Rectal smooth muscle tissue (tissue), 1 donor: ENCODE results near the gene HOOK1.

Experiments used
- H3K27ac ChIP-seq: one replicate; pipeline ENCODE4 v1.7.0; 2013; ENCODE audit warnings: low read depth, low read length, inconsistent platforms
- H3K27me3 ChIP-seq: one replicate; pipeline ENCODE4 v1.7.0; 2013; ENCODE audit warnings: low read length; ENCODE audit not compliant: control insufficient read depth, insufficient read depth
- H3K36me3 ChIP-seq: one replicate; pipeline ENCODE4 v1.7.0; 2013; ENCODE audit warnings: low read length; ENCODE audit not compliant: control insufficient read depth, insufficient read depth
- H3K4me1 ChIP-seq: one replicate; pipeline ENCODE4 v1.7.0; 2013; ENCODE audit warnings: low read length; ENCODE audit not compliant: control insufficient read depth, insufficient read depth
- H3K4me3 ChIP-seq: one replicate; pipeline ENCODE4 v1.7.0; 2013; ENCODE audit warnings: low read length
- H3K9ac ChIP-seq: one replicate; pipeline ENCODE4 v1.7.0; 2013; ENCODE audit warnings: low read length

Gene HOOK1

GRCh38 chr1:59798600-59798999 lies 16.1 kb upstream of the HOOK1 start:
- no peaks in the 10 kb centered on the region for H3K36me3 ChIP-seq
- H3K27ac ChIP-seq = no peak overlapping the region
- no peaks in the 10 kb centered on the region for H3K27me3 ChIP-seq
- no peak overlapping the region for H3K4me3 ChIP-seq
- no peak overlapping the region for H3K9ac ChIP-seq
- no peaks in the 10 kb centered on the region for H3K4me1 ChIP-seq

GRCh38 chr1:59803458-59804038 lies 11.2 kb upstream of the HOOK1 start:
- no peaks in the 10 kb centered on the region for H3K27me3 ChIP-seq
- H3K9ac ChIP-seq = no peak overlapping the region
- no peaks in the 10 kb centered on the region for H3K36me3 ChIP-seq
- no peak overlapping the region for H3K4me3 ChIP-seq
- H3K4me1 ChIP-seq = no peaks in the 10 kb centered on the region
- H3K27ac ChIP-seq = no peak overlapping the region

GRCh38 chr1:59804301-59804700 lies 10.4 kb upstream of the HOOK1 start:
- H3K27me3 ChIP-seq = no peaks in the 10 kb centered on the region
- no peak overlapping the region for H3K4me3 ChIP-seq
- H3K4me1 ChIP-seq = no peaks in the 10 kb centered on the region
- no peak overlapping the region for H3K27ac ChIP-seq
- no peaks in the 10 kb centered on the region for H3K36me3 ChIP-seq
- H3K9ac ChIP-seq = no peak overlapping the region

- Histone ChIP-seq H3K4me1 (no peaks in the 10 kb centered on the region), H3K9ac (no peak overlapping the region)
Measured at GRCh38 chr1:59805554-59805953, 9.2 kb upstream of the HOOK1 start.

GRCh38 chr1:59814180-59814900 lies 409 bp upstream of the HOOK1 start:
- Histone ChIP-seq H3K4me1 (no peaks in the 10 kb centered on the region), H3K27ac (no peak overlapping the region), H3K4me3 (peak overlapping the region; percentile 56), H3K9ac (no peak overlapping the region), H3K36me3 (no peaks in the 10 kb centered on the region), H3K27me3 (peaks cover 8% of the 10 kb centered on the region)

More at GRCh38 chr1:59805554-59805953, 9.2 kb upstream of the HOOK1 start:
- H3K4me3 ChIP-seq = no peak overlapping the region
- no peak overlapping the region for H3K27ac ChIP-seq
- no peaks in the 10 kb centered on the region for H3K36me3 ChIP-seq
- no peaks in the 10 kb centered on the region for H3K27me3 ChIP-seq

- no peak overlapping the region for H3K4me3 ChIP-seq
- H3K9ac ChIP-seq = no peak overlapping the region
- no peaks in the 10 kb centered on the region for H3K4me1 ChIP-seq
- H3K36me3 ChIP-seq = no peaks in the 10 kb centered on the region
- peaks cover 8% of the 10 kb centered on the region for H3K27me3 ChIP-seq
- H3K27ac ChIP-seq = no peak overlapping the region
Measured at GRCh38 chr1:59815892-59816291, 1.1 kb downstream of the HOOK1 start.

GRCh38 chr1:59816318-59816878 lies 1.6 kb downstream of the HOOK1 start:
- H3K27ac ChIP-seq = no peak overlapping the region
- H3K4me3 ChIP-seq = no peak overlapping the region
- H3K27me3 ChIP-seq = peaks cover 8% of the 10 kb centered on the region
- no peaks in the 10 kb centered on the region for H3K36me3 ChIP-seq
- no peaks in the 10 kb centered on the region for H3K4me1 ChIP-seq
- H3K9ac ChIP-seq = no peak overlapping the region

GRCh38 chr1:59819566-59820438 lies 5.1 kb downstream of the HOOK1 start:
- Histone ChIP-seq H3K4me1 (no peaks in the 10 kb centered on the region), H3K27me3 (peaks cover 8% of the 10 kb centered on the region), H3K4me3 (no peak overlapping the region), H3K9ac (no peak overlapping the region), H3K36me3 (no peaks in the 10 kb centered on the region), H3K27ac (no peak overlapping the region)

GRCh38 chr1:59827055-59827643 lies 12.4 kb downstream of the HOOK1 start:
- Histone ChIP-seq H3K36me3 (no peaks in the 10 kb centered on the region), H3K9ac (no peak overlapping the region), H3K27ac (no peak overlapping the region), H3K4me3 (no peak overlapping the region), H3K4me1 (no peaks in the 10 kb centered on the region), H3K27me3 (no peaks in the 10 kb centered on the region)

- no peaks in the 10 kb centered on the region for H3K4me1 ChIP-seq
- H3K36me3 ChIP-seq = no peaks in the 10 kb centered on the region
- no peak overlapping the region for H3K27ac ChIP-seq
Measured at GRCh38 chr1:59828160-59828559, 13.4 kb downstream of the HOOK1 start.

GRCh38 chr1:59831529-59831928 lies 16.8 kb downstream of the HOOK1 start:
- H3K9ac ChIP-seq = no peak overlapping the region
- H3K4me3 ChIP-seq = no peak overlapping the region
- no peak overlapping the region for H3K27ac ChIP-seq
- no peaks in the 10 kb centered on the region for H3K27me3 ChIP-seq
- no peaks in the 10 kb centered on the region for H3K4me1 ChIP-seq
- H3K36me3 ChIP-seq = no peaks in the 10 kb centered on the region

More at GRCh38 chr1:59828160-59828559, 13.4 kb downstream of the HOOK1 start:
- no peak overlapping the region for H3K9ac ChIP-seq
- H3K27me3 ChIP-seq = no peaks in the 10 kb centered on the region
- no peak overlapping the region for H3K4me3 ChIP-seq

- no peaks in the 10 kb centered on the region for H3K27me3 ChIP-seq
- H3K9ac ChIP-seq = no peak overlapping the region
- H3K4me3 ChIP-seq = no peak overlapping the region
- no peaks in the 10 kb centered on the region for H3K4me1 ChIP-seq
- H3K27ac ChIP-seq = no peak overlapping the region
- no peaks in the 10 kb centered on the region for H3K36me3 ChIP-seq
Measured at GRCh38 chr1:59833022-59833421, 18.3 kb downstream of the HOOK1 start.
